ENCODE measurements around the gene TCF7L1. TPM values are rescaled to one million over a fixed set of nuclear protein-coding genes. Genes with fewer than 3 reads are reported as not detected.
"Not testable (repeated sequence)": the region's sequence is repeated elsewhere in the genome, so short reads cannot be mapped to it uniquely, and the experiment has no call there.

TCF7L1 gene
- total RNA-seq, 2 donors from 2014 or later = 0.11 TPM; not detected in 1

DNA sequence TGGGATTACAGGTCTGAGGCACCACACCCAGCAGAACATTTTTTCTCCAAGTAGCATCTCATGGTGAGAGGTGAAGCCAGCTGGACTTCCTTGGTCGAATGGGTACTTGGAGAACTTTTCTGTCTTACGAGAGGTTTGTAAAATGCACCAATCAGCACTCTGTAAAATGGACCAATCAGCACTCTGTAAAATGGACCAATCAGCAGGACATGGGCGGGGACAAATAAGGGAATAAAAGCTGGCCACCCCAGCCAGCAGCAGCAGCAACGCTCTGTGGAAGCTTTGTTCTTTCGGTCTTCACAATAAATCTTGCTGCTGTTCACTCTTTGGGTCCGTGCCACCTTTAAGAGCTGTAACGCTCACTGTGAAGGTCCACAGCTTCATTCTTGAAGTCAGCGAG, 21.9 kb downstream of the TCF7L1 start:
- H3K36me3 Mint-ChIP-seq; H3K27ac Mint-ChIP-seq; DNase-seq (ENCODE audit: low spot score in 2 of 2); ATAC-seq; H3K9me3 Mint-ChIP-seq: not testable (repeated sequence)

DNA sequence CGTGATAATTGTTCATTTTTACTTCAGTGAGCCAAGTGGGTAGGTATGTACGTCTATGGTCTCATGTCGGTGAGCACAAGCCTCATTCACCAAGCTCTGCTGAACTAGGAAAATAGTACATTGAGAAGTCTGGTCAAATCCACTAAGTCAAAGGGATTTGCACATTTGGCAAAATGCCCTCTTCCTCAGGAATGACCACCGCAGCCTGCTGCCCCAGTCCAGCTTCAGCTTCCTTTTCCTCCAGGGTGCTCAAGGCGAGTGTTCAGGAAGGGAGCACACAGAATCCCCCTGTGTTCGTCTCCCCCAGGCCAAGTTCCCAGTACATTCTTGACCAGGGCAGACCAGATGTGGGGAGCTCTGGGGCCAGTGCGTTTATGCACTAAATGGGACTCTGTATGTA, 23.0 kb downstream of the TCF7L1 start:
- Mint-ChIP-seq H3K9me3 (no peaks in the 10 kb centered on the region), H3K27ac (no peak overlapping the region), H3K36me3 (no peaks in the 10 kb centered on the region)
- ATAC-seq (no peak), DNase-seq (ENCODE audit: low spot score in 2 of 2) (no peak)

DNA sequence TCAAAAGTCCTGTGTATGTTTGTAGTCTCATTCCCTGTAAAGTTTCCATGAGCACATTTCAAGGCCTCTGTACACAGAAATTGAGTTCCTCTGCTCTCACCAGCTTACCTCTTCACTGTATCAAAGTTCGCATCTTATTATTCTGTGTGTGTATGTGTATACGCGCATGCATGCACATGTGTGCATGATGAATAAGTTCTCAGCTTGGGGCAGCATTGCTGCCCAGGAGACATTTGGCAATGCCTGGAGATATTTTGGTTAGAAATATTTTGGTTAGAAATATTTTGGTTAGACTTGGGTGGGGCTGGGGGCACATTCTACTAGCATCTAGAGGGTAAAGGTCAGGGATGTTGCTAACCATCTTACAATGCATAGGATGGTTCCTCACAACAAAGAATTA, 23.4 kb downstream of the TCF7L1 start:
- H3K9me3 Mint-ChIP-seq = no peaks in the 10 kb centered on the region
- ATAC-seq (no peak), DNase-seq (ENCODE audit: low spot score in 2 of 2) (no peak)
- no peak overlapping the region for H3K27ac Mint-ChIP-seq
- H3K36me3 Mint-ChIP-seq = no peaks in the 10 kb centered on the region

DNA sequence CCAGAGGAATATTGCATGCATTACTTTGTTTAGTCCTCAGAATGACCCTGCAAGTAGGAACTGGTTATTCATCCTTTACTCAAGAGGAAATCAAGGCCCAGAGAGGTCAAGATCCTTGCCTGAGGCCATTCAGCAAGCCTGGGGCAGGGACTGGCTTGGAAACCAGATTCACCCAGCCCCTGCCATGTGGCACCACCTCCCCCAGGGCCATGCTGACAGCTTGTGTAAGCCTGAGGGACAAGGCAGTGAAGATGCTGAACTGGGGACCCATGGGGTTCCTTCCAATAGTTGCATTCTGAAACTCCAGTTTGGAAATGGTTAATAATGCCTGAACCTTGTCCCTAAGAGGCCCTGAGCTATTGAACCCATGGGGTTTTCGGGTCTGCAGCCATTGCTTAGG, 24.2 kb downstream of the TCF7L1 start:
- no peak overlapping the region for H3K27ac Mint-ChIP-seq
- no peak for ATAC-seq
- DNase-seq (ENCODE audit: low spot score in 2 of 2) = no peak
- H3K9me3 Mint-ChIP-seq = no peaks in the 10 kb centered on the region
- H3K36me3 Mint-ChIP-seq = no peaks in the 10 kb centered on the region

DNA sequence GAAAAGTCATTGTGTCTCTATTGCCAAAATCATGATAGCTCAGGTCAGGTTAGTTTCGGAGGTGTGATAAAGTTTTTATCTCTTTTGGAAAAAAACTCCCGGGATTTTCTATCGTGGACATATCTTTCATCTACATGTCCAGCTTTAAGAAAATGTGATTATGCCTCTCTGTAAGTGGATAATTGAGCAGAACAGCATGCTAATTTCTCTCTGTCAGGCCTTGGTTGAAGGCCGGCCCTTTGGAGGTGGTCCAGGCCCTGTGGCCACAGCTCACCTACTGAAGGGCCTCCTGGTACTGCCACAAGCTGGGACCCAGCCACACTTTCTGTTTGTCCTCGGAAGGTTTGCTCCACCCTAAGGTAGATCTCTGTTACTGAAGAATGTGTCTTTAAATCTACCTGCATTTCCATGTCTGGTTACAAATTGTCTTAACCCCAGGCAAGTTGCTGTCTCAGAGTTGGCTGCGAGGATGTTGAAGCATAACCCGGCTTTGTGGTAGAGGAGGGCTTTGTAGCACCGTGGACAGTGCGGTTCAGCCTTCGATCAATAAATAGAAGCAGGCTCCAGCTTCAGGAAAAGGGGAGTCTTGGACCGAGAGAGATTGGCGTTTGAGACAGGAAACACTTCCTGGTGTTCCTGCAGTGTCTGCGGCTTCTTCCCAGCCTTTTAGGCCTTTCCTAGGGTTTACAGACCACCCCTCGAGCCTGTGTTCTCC, 25.5 kb downstream of the TCF7L1 start:
- no peaks in the 10 kb centered on the region for H3K36me3 Mint-ChIP-seq
- no peaks in the 10 kb centered on the region for H3K9me3 Mint-ChIP-seq
- H3K27ac Mint-ChIP-seq = no peak overlapping the region
- DNase-seq (ENCODE audit: low spot score in 2 of 2) = no peak
- ATAC-seq = no peak

DNA sequence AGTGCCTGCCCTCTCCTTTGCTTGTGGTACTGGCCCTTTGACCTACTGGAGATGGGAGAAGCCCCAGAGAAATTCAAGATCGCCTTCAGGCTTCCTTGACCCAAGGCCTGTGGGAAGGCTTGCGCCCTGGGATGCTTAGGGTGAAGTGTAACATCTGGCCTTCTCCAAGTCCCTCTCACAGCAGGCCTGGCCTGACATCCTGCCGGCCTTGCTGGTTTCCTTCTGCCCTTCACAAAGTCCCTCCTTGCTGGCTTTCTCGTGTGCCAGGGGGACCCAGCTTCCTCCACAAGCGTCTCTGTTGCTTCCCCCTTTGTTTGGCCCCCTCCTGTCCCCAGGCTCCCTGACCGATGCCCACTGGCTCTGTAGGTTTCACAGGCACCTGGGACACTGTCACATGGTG, 26.4 kb downstream of the TCF7L1 start:
- Mint-ChIP-seq H3K9me3 (no peaks in the 10 kb centered on the region), H3K27ac (peak overlapping the region in 1 of 2 donors; percentile 78), H3K36me3 (no peaks in the 10 kb centered on the region)
- DNase-seq (ENCODE audit: low spot score in 2 of 2) (no peak), ATAC-seq (no peak)

DNA sequence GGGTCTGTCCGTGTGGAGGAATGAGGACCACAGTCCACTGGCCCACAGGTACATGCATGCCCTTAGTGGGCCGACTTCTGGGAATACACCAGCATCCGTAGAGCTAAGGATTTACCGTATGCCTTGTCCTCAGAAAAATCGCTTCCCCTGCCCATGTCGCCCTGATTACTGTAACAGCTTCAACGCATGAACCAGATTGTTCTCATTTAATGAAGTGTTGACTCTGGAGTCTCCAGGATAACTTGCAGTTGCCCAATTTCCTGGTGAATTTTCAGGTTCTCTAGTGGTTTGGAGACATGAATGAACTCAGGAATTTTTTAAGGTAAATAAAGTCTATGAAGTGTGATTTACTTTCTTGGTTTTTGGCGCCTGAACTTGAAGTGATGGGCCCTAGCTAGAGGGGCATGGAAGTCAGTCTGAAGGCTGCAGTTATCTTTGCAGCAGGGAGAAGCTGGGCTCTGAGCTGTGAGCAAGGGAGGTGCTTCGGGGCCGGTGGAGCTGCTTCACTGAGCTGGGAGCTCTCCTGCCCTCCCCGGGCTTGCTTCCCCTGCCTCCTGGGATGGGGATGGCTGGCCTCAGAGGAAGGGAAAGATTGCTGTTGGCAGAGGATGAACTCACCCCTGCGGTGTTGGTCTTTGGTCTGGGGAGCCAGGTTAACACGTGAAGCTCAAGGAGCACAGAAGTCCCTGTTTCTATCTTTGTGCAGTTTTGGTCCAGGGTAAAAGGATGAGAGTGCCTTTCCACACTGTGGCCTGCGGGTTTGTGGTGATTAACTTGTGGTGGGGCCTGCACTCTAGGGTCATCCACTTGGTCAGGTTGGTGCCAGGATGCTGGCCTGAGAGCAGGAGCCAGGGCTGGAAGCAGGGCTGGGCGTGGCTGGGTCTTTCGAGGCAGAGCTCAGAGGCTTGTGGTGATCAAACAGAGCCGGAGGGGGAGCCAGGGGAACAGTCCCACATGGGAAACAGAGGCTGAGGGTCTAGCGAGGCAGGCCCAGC, 28.1 kb downstream of the TCF7L1 start:
- no peak for DNase-seq (ENCODE audit: low spot score in 2 of 2)
- no peak for ATAC-seq
- Mint-ChIP-seq H3K27ac (peak overlapping the region in 1 of 2 donors; percentile 55), H3K36me3 (no peaks in the 10 kb centered on the region), H3K9me3 (no peaks in the 10 kb centered on the region)

DNA sequence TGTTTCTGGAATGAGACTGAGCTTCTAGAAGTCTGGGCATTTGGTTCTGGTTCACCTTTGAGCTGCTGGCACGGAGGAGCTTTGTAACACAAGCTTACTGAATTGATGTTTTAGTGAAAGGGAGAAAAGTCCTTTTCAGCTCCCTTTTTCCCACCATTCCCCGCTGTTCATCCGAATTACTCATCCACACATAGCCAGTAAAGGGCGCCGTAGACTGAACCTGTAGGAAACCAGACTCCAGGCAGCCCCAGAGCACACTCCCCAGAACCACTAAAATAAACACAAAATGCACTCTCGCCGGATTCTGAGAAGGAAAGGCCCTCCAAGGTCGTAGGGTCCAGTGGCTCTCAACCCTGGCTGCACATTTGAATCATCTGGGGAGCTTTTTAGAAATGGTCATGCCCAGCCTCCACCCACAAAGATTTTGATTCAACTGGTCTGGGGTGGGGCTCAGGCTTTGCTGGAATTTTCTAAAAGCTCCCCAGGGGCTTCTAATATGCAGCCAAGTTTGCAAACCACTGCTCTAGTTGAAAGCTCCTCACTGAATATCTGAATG, 29.6 kb downstream of the TCF7L1 start:
- Mint-ChIP-seq H3K27ac (no peak overlapping the region), H3K9me3 (no peaks in the 10 kb centered on the region), H3K36me3 (no peaks in the 10 kb centered on the region)
- ATAC-seq (no peak), DNase-seq (ENCODE audit: low spot score in 2 of 2) (no peak)

DNA sequence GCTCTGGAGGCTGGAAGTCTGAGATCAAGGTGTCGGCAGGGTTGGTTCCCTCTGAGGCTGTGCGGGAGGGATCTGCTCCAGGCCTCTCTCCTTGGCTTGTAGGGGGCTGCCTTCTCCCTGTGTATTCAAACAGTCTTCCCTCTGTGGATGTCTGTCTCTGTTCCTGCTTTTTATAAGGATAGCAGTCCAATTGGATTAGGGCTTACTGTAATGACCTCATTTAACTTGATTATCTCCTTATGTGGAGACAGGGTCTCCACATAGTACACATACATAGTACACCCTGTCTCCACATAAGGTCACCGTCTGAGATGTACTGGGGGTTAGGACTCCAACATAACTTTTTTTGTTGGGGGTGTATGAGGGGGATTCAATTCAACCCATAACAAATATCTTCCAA, 30.5 kb downstream of the TCF7L1 start:
- DNase-seq (ENCODE audit: low spot score in 2 of 2) (no peak), ATAC-seq (no peak)
- no peaks in the 10 kb centered on the region for H3K36me3 Mint-ChIP-seq
- H3K27ac Mint-ChIP-seq = no peak overlapping the region
- H3K9me3 Mint-ChIP-seq = no peaks in the 10 kb centered on the region

DNA sequence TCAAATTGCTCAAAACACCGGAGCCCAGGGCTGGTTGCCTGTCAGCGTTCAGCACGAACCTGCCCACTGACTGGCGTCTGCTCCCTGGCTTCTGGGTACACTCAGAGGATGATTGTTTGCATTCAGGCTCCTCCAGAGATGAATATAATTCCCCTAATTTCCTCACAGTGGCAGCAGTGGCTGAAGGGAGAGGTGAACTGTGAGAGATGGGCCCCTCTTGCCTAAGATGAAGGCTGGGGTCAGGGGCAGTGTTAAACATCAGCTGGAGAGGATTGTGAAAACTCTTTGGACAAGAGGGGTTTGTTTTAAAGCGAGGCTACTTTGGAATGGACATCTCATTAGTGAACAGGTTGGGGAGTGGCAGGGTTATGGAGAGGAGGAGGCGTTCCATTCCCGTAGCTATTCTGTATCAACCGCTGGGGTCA, 31.0 kb downstream of the TCF7L1 start:
- ATAC-seq (no peak), DNase-seq (ENCODE audit: low spot score in 2 of 2) (no peak)
- no peaks in the 10 kb centered on the region for H3K36me3 Mint-ChIP-seq
- no peaks in the 10 kb centered on the region for H3K9me3 Mint-ChIP-seq
- H3K27ac Mint-ChIP-seq = no peak overlapping the region

DNA sequence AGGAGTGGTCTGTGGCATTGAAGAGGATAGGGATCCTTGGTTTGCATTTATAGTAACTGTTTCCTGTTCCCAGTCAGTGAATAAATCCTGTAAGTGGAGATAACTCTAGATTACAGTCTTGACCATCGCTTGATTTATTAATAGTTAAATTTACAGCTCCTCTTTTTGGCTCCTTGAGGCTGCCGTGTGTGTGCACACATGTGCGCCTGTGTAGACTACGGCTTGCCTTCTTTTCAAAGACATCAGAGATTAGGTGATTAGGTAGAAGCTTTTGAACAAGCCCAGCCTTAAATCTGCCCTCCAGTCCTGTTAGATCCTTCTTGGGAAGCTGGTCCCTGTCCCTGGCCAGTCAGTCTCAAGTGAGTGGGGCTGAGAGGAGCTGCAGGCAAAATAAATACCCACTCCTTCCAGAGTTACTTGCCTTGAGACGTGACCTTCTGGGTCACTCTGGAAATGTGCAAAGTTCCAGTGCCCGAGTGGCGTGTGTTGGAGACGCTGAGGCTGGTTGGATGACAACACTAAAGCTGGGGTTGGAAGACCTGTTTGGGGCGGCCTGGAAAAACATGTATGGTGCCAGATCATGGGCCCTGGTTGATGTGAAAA, 32.0 kb downstream of the TCF7L1 start:
- ATAC-seq = no peak
- H3K36me3 Mint-ChIP-seq = no peaks in the 10 kb centered on the region
- H3K9me3 Mint-ChIP-seq = no peaks in the 10 kb centered on the region
- H3K27ac Mint-ChIP-seq = no peak overlapping the region
- DNase-seq (ENCODE audit: low spot score in 2 of 2) = no peak

DNA sequence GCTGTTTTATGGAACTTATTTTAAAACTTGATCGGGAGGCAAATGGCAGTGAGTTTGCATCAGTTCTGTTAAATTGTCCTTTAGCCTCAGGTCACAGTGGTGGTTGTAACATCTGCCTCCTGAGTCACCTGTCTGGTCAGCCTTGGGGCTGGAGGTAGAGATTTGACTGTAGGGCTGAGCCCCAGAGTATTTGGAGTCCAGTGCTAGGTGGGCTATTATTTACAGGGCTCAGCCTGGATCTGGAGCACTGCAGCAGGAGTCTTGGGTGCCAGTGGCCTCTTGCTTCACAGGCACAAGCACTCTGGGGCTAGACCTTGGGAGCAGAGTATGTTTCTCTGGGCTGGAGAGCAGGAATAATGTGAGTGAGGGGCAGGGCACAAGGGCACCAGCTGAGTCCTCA, 32.8 kb downstream of the TCF7L1 start:
- ATAC-seq (no peak), DNase-seq (ENCODE audit: low spot score in 2 of 2) (no peak)
- peak overlapping the region in 1 of 2 donors; percentile 75 for H3K27ac Mint-ChIP-seq
- H3K9me3 Mint-ChIP-seq = no peaks in the 10 kb centered on the region
- no peaks in the 10 kb centered on the region for H3K36me3 Mint-ChIP-seq

DNA sequence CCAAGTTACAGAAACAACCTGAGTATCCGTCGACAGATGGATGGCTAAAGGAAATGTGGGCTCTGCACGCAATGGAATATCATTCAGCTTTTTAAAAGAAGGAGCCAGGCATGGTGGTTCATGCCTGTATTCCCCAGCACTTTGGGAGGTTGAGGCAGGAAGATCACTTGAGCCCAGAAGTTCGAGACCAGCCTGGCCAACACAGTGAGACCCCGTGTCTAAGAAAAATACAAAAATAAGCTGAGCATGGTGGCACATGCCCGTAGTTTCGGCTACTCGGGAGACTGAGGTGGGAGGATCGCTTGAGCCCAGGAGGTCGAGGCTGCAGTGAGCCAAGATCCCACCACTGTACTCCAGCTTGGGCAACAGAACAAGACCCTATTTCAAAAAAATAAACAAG, 34.3 kb downstream of the TCF7L1 start:
- H3K36me3 Mint-ChIP-seq = no peaks in the 10 kb centered on the region
- H3K9me3 Mint-ChIP-seq = no peaks in the 10 kb centered on the region
- no peak overlapping the region for H3K27ac Mint-ChIP-seq
- DNase-seq (ENCODE audit: low spot score in 2 of 2) (no peak), ATAC-seq (no peak)

DNA sequence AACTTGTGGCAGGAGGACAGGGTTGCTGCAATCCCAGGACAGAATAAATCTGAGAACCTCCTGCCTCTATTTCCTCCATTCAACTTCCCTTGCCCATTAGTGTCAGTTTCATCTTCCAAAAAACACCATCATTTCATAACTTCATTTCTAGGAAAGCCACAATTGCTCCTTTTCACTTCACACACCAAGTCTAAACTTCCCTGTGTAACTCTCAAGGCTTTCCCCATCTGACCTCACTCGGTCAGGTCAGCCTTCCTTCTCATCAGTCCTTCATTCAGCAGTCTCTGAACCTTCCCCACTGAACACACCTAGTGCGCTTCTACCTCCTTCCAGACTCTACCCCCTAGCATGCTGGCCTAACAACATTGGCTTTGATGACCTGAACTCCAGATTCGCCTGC, 35.8 kb downstream of the TCF7L1 start:
- no peaks in the 10 kb centered on the region for H3K36me3 Mint-ChIP-seq
- no peak for ATAC-seq
- H3K27ac Mint-ChIP-seq = peak overlapping the region in 1 of 2 donors; percentile 33
- DNase-seq (ENCODE audit: low spot score in 2 of 2) = no peak
- H3K9me3 Mint-ChIP-seq = no peaks in the 10 kb centered on the region

DNA sequence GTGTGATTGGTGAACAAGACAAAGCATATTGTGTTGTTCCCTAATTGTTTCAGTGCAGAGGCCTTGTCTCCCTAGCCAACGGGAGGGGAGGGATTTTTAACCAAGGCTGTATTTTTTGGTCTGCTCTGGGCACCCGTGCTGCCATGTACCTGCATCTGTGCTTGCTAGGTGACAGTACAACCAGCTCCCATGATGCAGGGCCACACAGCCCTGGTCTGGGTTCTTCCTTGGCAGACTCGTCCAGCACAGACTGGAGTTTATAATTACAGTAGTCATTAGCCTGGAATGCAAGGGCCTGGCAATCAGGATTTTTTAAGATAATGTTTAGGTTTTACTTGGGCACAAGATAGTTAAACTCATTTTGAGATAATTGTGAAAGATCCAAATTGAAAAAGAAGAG, 36.4 kb downstream of the TCF7L1 start:
- no peaks in the 10 kb centered on the region for H3K9me3 Mint-ChIP-seq
- ATAC-seq (no peak), DNase-seq (ENCODE audit: low spot score in 2 of 2) (no peak)
- H3K36me3 Mint-ChIP-seq = no peaks in the 10 kb centered on the region
- no peak overlapping the region for H3K27ac Mint-ChIP-seq

DNA sequence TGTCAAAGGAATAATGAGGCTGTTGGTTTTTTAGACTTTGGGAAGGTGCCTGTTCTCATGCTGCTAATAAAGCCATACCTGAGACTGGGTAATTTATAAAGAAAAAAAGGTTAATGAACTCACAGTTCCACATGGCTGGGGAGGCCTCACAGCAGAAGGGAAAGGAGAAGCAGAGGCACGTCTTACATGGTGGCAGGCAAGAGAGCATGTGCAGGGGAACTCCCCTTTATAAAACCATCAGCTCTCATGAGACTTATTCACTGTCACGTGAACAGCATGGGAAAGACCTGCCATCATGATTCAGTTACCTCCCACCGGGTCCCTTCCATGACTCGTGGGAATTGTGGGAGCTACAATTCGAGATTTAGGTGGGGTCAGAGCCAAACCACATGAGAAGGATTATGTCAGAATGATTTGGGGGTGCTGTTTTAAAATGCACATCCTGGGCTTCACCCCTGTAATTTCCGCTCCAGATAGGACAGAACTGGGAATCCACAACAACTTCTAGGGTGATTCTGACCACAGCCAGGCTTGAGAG, 37.8 kb downstream of the TCF7L1 start:
- no peak for ATAC-seq
- no peaks in the 10 kb centered on the region for H3K9me3 Mint-ChIP-seq

DNA sequence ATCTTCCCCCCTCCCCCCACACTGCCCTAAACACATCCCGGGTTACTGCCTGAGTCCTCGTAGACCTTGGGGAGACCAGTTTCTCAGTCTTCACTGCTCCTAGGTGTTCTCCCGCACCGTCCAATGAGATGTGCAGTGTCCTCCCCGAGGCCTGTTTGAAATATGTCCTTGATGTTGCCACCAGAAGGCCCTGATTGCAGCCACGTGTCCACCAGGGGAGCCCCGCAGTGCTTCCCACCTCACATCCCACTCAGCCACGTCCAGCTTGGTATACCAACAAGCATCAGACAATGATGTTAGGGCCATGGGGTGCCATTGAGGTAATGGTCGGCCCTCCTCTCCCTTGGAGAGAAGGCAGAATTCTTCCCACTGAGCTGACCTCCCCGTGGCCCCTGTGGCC, 38.7 kb downstream of the TCF7L1 start:
- no peaks in the 10 kb centered on the region for H3K36me3 Mint-ChIP-seq
- no peaks in the 10 kb centered on the region for H3K9me3 Mint-ChIP-seq
- DNase-seq (ENCODE audit: low spot score in 2 of 2) (no peak), ATAC-seq (no peak)
- no peak overlapping the region for H3K27ac Mint-ChIP-seq

More for the DNA sequence above, 37.8 kb downstream of the TCF7L1 start:
- no peak for DNase-seq (ENCODE audit: low spot score in 2 of 2)
- no peaks in the 10 kb centered on the region for H3K36me3 Mint-ChIP-seq
- no peak overlapping the region for H3K27ac Mint-ChIP-seq

All from activated naive CD4-positive, alpha-beta T cell treated with anti-CD3 and anti-CD28 coated beads, Interleukin-2, amount 50 U/mL, for 72 hours (primary cell).